Measurements from ENCODE around the gene RAD1.

DNA sequence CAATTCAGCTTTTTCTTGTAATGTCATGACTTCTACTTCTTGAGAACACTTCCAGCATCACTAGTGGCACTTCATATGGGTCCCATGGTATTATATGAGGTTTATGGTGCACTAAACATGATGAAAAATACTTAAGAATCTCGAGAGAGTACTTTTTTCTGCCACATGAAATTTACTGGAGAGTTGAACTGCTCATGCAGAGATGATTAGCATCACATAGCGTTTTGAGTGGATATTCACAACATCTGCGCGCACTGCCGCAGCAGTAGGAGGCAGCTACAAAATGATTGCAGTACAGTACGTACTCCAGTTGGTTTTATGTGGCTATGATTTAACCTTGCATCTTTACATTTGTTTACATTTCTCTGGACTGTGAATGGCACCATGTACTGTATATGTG is 14.7 kb downstream of the RAD1 start:
- TF ChIP-seq POLR2A (IDR thresholded peaks at IDR 0.05; ENCODE audit: low read length) = no peak
- TF ChIP-seq GATA1 (IDR thresholded peaks at IDR 0.05; ENCODE audit: low read depth, low read length) = no peak
